ENCODE results near the gene C9orf85. TPM values are rescaled to one million over a fixed set of nuclear protein-coding genes. Genes with fewer than 3 reads are reported as not detected.

Gene C9orf85
- total and polyA plus RNA-seq, 2 of the 4 experiments (the other 2 are of a cell fraction), result 4.3 to 8.4 TPM

DNA sequence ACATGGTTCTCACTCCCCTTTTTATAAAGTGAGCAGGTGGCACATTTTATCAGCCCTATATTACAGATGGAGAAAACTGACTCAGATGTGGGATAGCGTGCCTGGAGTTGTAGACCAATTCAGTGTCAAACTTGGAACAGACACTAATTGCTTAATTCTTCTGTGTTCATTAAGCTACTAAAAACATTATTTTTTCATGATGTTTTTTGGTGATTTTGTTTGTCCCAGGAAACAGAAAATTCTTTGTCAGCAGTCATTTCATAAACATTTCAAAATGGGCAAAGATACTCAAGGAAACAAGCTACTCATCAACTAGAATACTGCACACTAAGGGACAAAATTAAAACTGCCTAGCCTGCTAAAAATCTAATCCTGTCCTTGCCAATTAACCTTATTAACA is 2.6 kb upstream of the C9orf85 start:
- H3K27ac ChIP-seq (ENCODE audit: insufficient read depth, low read length), result no peak overlapping the region
- no peak overlapping the region for H4K5ac ChIP-seq (ENCODE audit: low read depth, low read length)
- H3K9ac ChIP-seq (ENCODE audit: low read depth, low read length), result no peak overlapping the region
- peak overlapping the region; percentile 56 for H3K4me2 ChIP-seq (ENCODE audit: low read depth, low read length)
- no peak overlapping the region for H2AFZ ChIP-seq (replicated peaks; ENCODE audit: low read length, poor library complexity)
- no peak overlapping the region for H2BK20ac ChIP-seq (ENCODE audit: low read depth, low read length)
- H2BK15ac ChIP-seq (ENCODE audit: low read depth, low read length), result no peak overlapping the region
- ChIA-PET CTCF (no interaction called here), POLR2A (ENCODE audit: unreplicated experiment) (no interaction called here)
- peak overlapping the region; percentile 63 for H3K4me3 ChIP-seq (ENCODE audit: insufficient read depth, low read depth, low read length)
- H4K8ac ChIP-seq (ENCODE audit: low read depth in 2 of 2, low read length in 2 of 2), result no peak overlapping the region
- peak overlapping the region; percentile 32; the same call in 1 of the 2 replicates for H3K23ac ChIP-seq (ENCODE audit: low read depth, low read length)
- H3K18ac ChIP-seq (ENCODE audit: low read depth, low read length), result no peak overlapping the region
- H3K4ac ChIP-seq (ENCODE audit: low read depth, low read length), result no peak overlapping the region
- no peaks in the 10 kb centered on the region for H3K27me3 ChIP-seq (ENCODE audit: control insufficient read depth, insufficient read depth, low read length)
- no peak for ATAC-seq (ENCODE audit: low read depth)
- H3K9me3 ChIP-seq (ENCODE audit: control insufficient read depth, insufficient read depth, low read length), result no peaks in the 10 kb centered on the region
- intact Hi-C loops (cut with micrococcal nuclease), result loop anchor here (1.0 kb wide), 2 partner anchors 10 to 89 kb away; no protein-coding TSS in a partner anchor
- no peaks in the 10 kb centered on the region for H3K36me3 ChIP-seq (ENCODE audit: control insufficient read depth, insufficient read depth, low read length)
- H4K91ac ChIP-seq (ENCODE audit: insufficient read depth, low read depth, low read length), result no peak overlapping the region
- no peak overlapping the region for H3K14ac ChIP-seq (replicated peaks; ENCODE audit: low read depth, low read length)
- H2BK5ac ChIP-seq (ENCODE audit: low read depth, low read length, poor library complexity, severe bottlenecking), result peak overlapping the region; percentile 15
- BruUV-seq (replicated peaks), result TSS peak; percentile 43
- no peak for DNase-seq
- WGBS, 2 experiments (ENCODE audit: extremely low coverage in 2 of 2, insufficient read length in 1 of 2), result no CpG with 5 or more reads among the region's 1 CpG
- no peak overlapping the region for H2BK120ac ChIP-seq (ENCODE audit: low read depth, low read length)
- H3K56ac ChIP-seq (ENCODE audit: extremely low read depth, insufficient read depth, low read length), result no peak overlapping the region
- H3K4me1 ChIP-seq (ENCODE audit: control insufficient read depth, insufficient read depth, low read length), result peaks cover 2% of the 10 kb centered on the region; the same call in 1 of the 2 replicates
- dilution Hi-C loops (cut with HindIII; ENCODE audit: low sequenced_read_pairs, unreplicated experiment), result no loop called here
- H4K20me1 ChIP-seq (ENCODE audit: insufficient read depth, low read length), result peaks cover 24% of the 10 kb centered on the region
- TF ChIP-seq, protein P1, sequence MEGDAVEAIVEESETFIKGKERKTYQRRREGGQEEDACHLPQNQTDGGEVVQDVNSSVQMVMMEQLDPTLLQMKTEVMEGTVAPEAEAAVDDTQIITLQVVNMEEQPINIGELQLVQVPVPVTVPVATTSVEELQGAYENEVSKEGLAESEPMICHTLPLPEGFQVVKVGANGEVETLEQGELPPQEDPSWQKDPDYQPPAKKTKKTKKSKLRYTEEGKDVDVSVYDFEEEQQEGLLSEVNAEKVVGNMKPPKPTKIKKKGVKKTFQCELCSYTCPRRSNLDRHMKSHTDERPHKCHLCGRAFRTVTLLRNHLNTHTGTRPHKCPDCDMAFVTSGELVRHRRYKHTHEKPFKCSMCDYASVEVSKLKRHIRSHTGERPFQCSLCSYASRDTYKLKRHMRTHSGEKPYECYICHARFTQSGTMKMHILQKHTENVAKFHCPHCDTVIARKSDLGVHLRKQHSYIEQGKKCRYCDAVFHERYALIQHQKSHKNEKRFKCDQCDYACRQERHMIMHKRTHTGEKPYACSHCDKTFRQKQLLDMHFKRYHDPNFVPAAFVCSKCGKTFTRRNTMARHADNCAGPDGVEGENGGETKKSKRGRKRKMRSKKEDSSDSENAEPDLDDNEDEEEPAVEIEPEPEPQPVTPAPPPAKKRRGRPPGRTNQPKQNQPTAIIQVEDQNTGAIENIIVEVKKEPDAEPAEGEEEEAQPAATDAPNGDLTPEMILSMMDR (conservative IDR thresholded peaks at IDR 0.05; ENCODE audit: low read depth, low read length), result no peak
- TF ChIP-seq RAD21 (IDR thresholded peaks at IDR 0.05; ENCODE audit: low read length) (no peak), MXI1 (IDR thresholded peaks at IDR 0.05; ENCODE audit: borderline replicate concordance, low read depth, low read length) (no peak), CEBPB (IDR thresholded peaks at IDR 0.05; ENCODE audit: low read depth, low read length) (no peak), MAFK (IDR thresholded peaks at IDR 0.05; ENCODE audit: low read depth, low read length) (no peak), POLR2A (IDR thresholded peaks at IDR 0.05; ENCODE audit: low read depth, low read length) (no peak), MAZ (IDR thresholded peaks at IDR 0.05; ENCODE audit: borderline replicate concordance, low read depth, low read length) (no peak), SMC3 (IDR thresholded peaks at IDR 0.05; ENCODE audit: low read depth, low read length) (no peak), CHD1 (IDR thresholded peaks at IDR 0.05; ENCODE audit: low read depth, low read length) (no peak), RFX5 (IDR thresholded peaks at IDR 0.05; ENCODE audit: low read depth, low read length) (no peak), RCOR1 (IDR thresholded peaks at IDR 0.05; ENCODE audit: insufficient replicate concordance, low read length) (no peak)
- TF ChIP-seq, protein P2, sequence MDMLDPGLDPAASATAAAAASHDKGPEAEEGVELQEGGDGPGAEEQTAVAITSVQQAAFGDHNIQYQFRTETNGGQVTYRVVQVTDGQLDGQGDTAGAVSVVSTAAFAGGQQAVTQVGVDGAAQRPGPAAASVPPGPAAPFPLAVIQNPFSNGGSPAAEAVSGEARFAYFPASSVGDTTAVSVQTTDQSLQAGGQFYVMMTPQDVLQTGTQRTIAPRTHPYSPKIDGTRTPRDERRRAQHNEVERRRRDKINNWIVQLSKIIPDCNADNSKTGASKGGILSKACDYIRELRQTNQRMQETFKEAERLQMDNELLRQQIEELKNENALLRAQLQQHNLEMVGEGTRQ (IDR thresholded peaks at IDR 0.05; ENCODE audit: low read depth, low read length), result no peak
- peaks cover 9 to 53% of the 10 kb centered on the region in 2 experiments; a peak in 3 of 4 replicates for H3K79me1 ChIP-seq (ENCODE audit: low read depth in 1 of 2, low read length in 2 of 2)
- H3K9me1 ChIP-seq (ENCODE audit: insufficient read depth, low read length), result no peaks in the 10 kb centered on the region
- in situ Hi-C loops (cut with MboI; ENCODE audit: low sequenced_read_pairs), result no loop called here
- H2AK5ac ChIP-seq (ENCODE audit: low read depth, low read length), result no peak overlapping the region
- no peak overlapping the region for H2AK9ac ChIP-seq (replicated peaks; ENCODE audit: low read depth, low read length, poor library complexity)
